ENCODE measurements around the gene PATJ. TPM values are rescaled to one million over a fixed set of nuclear protein-coding genes. Genes with fewer than 3 reads are reported as not detected.

PATJ gene
- total and polyA plus RNA-seq, 2 of the 13 experiments (the other 11 are each of a cell fraction or from before 2014, with no cell fraction given): 6.2 to 16.8 TPM

DNA sequence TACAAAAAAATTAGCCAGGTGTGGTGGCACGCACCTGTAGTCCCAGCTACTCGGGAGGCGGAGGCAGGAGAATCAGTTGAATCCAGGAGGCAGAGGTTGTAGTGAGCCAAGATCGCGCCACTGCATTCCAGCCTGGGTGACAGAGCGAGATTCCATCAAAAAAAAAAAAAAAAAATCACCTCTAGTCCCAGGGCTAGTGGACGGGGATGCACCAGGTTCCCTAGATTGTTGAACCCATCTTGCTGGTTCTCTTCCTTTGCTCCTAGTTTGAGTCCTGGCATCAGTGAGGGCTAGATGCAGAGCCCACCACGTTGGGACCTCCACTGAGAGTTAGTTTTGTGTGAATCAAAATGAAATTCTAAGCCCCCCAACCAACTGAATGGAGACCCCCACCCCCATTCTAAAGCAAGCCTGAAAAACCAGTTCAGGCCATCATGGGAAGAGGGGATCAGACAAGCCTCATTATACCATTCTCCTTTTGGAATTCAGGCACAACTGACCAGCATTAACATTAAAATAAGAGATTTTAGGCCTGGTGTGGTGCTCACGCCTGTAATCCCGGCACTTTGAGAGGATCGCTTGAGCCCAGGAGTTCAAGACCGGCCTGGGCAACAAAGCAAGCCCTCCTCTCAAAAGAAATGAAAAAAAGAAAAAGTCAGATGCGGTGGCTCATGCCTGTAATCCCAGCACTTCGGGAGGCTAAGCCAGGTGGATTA lies 434.5 kb downstream of the PATJ start:
- no TSS peak for BruUV-seq (replicated peaks)
- Histone ChIP-seq H2AFZ (ENCODE audit: low read length) (no peak overlapping the region), H3K4me1 (ENCODE audit: insufficient read depth, low read length) (peaks cover 11% of the 10 kb centered on the region), H3K36me3 (replicated peaks in 1 of 2; ENCODE audit: control insufficient read depth in 1 of 2, insufficient read depth in 2 of 2, low read length in 2 of 2) (no peaks in the 10 kb centered on the region), H3K9me3 (ENCODE audit: low read length) (no peaks in the 10 kb centered on the region), H3K4me2 (ENCODE audit: low read depth, low read length) (no peak overlapping the region), H3K4me3 (replicated peaks in 1 of 3; ENCODE audit: insufficient read depth in 1 of 3, low read depth in 2 of 3, low read length in 3 of 3) (no peak overlapping the region), H3K79me2 (ENCODE audit: insufficient read depth, low read length) (no peaks in the 10 kb centered on the region), H3K9ac (ENCODE audit: insufficient read depth, low read depth, low read length) (no peak overlapping the region), H3K27ac (ENCODE audit: extremely low read length, insufficient read depth, low read length) (no peak overlapping the region), H4K20me1 (ENCODE audit: insufficient read depth, low read length) (no peaks in the 10 kb centered on the region), H3K27me3 (ENCODE audit: control insufficient read depth in 1 of 2, insufficient read depth in 2 of 2, low read length in 2 of 2) (peaks cover 0 to 3% of the 10 kb centered on the region in 2 experiments; a peak in 2 of 5 replicates)
- DNase-seq (ENCODE audit: low spot score) (no peak), ATAC-seq (no peak), FAIRE-seq (no peak)
- POLR2A ChIA-PET: no interaction called here
- intact Hi-C loops (cut with micrococcal nuclease; ENCODE audit: unreplicated experiment) (loop anchor here (5.0 kb wide), 1 partner anchor 66 kb away; no protein-coding TSS in a partner anchor), in situ Hi-C loops (cut with HindIII; ENCODE audit: extremely low pct_ligation_motif_present, low pct_unique_long_range_greater_than_20kb) (loop anchor here (5.0 kb wide), 1 partner anchor 231 kb away; no protein-coding TSS in a partner anchor)
- TF ChIP-seq, protein P1, sequence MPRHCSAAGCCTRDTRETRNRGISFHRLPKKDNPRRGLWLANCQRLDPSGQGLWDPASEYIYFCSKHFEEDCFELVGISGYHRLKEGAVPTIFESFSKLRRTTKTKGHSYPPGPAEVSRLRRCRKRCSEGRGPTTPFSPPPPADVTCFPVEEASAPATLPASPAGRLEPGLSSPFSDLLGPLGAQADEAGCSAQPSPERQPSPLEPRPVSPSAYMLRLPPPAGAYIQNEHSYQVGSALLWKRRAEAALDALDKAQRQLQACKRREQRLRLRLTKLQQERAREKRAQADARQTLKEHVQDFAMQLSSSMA (CRISPR knock-in tag; IDR thresholded peaks at IDR 0.05): no peak
- no peak for TF ChIP-seq JUND (CRISPR knock-in tag; IDR thresholded peaks at IDR 0.05)
- WGBS (ENCODE audit: low lambda C conversion rate): 69% methylated on average over 12 of the region's 14 CpGs
- CTCF ChIA-PET (ENCODE audit: low intra/inter-chr PET ratio, low total read pairs): interaction anchor here (3.6 kb wide), 1 partner anchor 230 kb away, joined by 35 read pairs; no protein-coding TSS in a partner anchor

DNA sequence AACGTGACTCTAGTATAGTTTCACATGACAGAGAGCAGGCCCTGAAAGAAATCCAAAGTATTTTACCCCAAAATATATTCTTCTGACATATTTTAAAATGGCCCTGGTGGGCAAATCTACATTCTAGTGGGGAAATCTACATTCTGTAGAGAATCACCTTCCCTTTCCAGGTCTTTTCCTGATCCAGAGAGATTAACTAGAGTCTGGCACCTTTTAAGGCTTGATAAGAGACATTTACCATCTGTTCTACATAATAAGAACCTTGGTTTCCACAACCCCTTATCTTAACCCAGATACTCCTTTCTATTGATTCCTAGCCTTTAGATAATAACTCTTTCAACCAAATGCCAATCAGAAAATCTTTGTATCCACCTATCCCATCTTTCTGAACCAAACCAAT lies 435.3 kb downstream of the PATJ start:
- WGBS (ENCODE audit: low lambda C conversion rate): 7% methylated on average over 1 of the region's 1 CpG
- no peaks in the 10 kb centered on the region for H4K20me1 ChIP-seq (ENCODE audit: insufficient read depth, low read length)
- H3K36me3 ChIP-seq (replicated peaks in 1 of 2; ENCODE audit: control insufficient read depth in 1 of 2, insufficient read depth in 2 of 2, low read length in 2 of 2): no peaks in the 10 kb centered on the region
- no peaks in the 10 kb centered on the region for H3K9me3 ChIP-seq (ENCODE audit: low read length)
- FAIRE-seq: no peak
- ATAC-seq: no peak
- no TSS peak for BruUV-seq (replicated peaks)
- POLR2A ChIA-PET: no interaction called here
- in situ Hi-C loops (cut with HindIII; ENCODE audit: extremely low pct_ligation_motif_present, low pct_unique_long_range_greater_than_20kb) (loop anchor here (5.0 kb wide), 1 partner anchor 230 kb away; no protein-coding TSS in a partner anchor), intact Hi-C loops (cut with micrococcal nuclease; ENCODE audit: unreplicated experiment) (loop anchor here (5.0 kb wide), 1 partner anchor 65 kb away; no protein-coding TSS in a partner anchor)
- H3K4me1 ChIP-seq (ENCODE audit: insufficient read depth, low read length): peaks cover 2% of the 10 kb centered on the region
- H3K27ac ChIP-seq (ENCODE audit: extremely low read length, insufficient read depth, low read length): no peak overlapping the region
- no peak overlapping the region for H2AFZ ChIP-seq (ENCODE audit: low read length)
- no peak overlapping the region for H3K4me2 ChIP-seq (ENCODE audit: low read depth, low read length)
- no peak overlapping the region for H3K9ac ChIP-seq (ENCODE audit: insufficient read depth, low read depth, low read length)
- CTCF ChIA-PET (ENCODE audit: low intra/inter-chr PET ratio, low total read pairs): interaction anchor here (3.6 kb wide), 1 partner anchor 229 kb away, joined by 35 read pairs; no protein-coding TSS in a partner anchor
- H3K27me3 ChIP-seq (ENCODE audit: control insufficient read depth in 1 of 2, insufficient read depth in 2 of 2, low read length in 2 of 2): peaks cover 0 to 3% of the 10 kb centered on the region in 2 experiments; a peak in 2 of 5 replicates
- no peak for DNase-seq (ENCODE audit: low spot score)
- H3K4me3 ChIP-seq (replicated peaks in 1 of 3; ENCODE audit: insufficient read depth in 1 of 3, low read depth in 2 of 3, low read length in 3 of 3): no peak overlapping the region
- TF ChIP-seq ZNF839 (CRISPR knock-in tag; IDR thresholded peaks at IDR 0.05; ENCODE audit: borderline replicate concordance): no peak
- TF ChIP-seq ZSCAN20 (CRISPR knock-in tag; IDR thresholded peaks at IDR 0.05; ENCODE audit: borderline replicate concordance): no peak
- TF ChIP-seq, protein P2, sequence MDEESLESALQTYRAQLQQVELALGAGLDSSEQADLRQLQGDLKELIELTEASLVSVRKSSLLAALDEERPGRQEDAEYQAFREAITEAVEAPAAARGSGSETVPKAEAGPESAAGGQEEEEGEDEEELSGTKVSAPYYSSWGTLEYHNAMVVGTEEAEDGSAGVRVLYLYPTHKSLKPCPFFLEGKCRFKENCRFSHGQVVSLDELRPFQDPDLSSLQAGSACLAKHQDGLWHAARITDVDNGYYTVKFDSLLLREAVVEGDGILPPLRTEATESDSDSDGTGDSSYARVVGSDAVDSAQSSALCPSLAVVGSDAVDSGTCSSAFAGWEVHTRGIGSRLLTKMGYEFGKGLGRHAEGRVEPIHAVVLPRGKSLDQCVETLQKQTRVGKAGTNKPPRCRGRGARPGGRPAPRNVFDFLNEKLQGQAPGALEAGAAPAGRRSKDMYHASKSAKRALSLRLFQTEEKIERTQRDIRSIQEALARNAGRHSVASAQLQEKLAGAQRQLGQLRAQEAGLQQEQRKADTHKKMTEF (CRISPR knock-in tag; IDR thresholded peaks at IDR 0.05): no peak
- TF ChIP-seq, protein P3, sequence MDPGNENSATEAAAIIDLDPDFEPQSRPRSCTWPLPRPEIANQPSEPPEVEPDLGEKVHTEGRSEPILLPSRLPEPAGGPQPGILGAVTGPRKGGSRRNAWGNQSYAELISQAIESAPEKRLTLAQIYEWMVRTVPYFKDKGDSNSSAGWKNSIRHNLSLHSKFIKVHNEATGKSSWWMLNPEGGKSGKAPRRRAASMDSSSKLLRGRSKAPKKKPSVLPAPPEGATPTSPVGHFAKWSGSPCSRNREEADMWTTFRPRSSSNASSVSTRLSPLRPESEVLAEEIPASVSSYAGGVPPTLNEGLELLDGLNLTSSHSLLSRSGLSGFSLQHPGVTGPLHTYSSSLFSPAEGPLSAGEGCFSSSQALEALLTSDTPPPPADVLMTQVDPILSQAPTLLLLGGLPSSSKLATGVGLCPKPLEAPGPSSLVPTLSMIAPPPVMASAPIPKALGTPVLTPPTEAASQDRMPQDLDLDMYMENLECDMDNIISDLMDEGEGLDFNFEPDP (CRISPR knock-in tag; conservative IDR thresholded peaks at IDR 0.05): no peak
- no peak for TF ChIP-seq ZNF552 (CRISPR knock-in tag; IDR thresholded peaks at IDR 0.05; ENCODE audit: borderline replicate concordance)
- TF ChIP-seq ZNF350 (CRISPR knock-in tag; IDR thresholded peaks at IDR 0.05; ENCODE audit: borderline replicate concordance, low read depth): no peak
- TF ChIP-seq, protein P4, sequence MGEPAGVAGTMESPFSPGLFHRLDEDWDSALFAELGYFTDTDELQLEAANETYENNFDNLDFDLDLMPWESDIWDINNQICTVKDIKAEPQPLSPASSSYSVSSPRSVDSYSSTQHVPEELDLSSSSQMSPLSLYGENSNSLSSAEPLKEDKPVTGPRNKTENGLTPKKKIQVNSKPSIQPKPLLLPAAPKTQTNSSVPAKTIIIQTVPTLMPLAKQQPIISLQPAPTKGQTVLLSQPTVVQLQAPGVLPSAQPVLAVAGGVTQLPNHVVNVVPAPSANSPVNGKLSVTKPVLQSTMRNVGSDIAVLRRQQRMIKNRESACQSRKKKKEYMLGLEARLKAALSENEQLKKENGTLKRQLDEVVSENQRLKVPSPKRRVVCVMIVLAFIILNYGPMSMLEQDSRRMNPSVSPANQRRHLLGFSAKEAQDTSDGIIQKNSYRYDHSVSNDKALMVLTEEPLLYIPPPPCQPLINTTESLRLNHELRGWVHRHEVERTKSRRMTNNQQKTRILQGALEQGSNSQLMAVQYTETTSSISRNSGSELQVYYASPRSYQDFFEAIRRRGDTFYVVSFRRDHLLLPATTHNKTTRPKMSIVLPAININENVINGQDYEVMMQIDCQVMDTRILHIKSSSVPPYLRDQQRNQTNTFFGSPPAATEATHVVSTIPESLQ (CRISPR knock-in tag; conservative IDR thresholded peaks at IDR 0.05): no peak
- H3K79me2 ChIP-seq (ENCODE audit: insufficient read depth, low read length): no peaks in the 10 kb centered on the region
